GM23248 (cell line): ENCODE results near the gene DYNC2H1.

Experiments used
- EZH2 ChIP-seq: fragments of 200-600 bp; sonication (generic); IDR thresholded peaks from 2 replicates; pipeline ENCODE4 v1.6.1; 2018; ENCODE audit warnings: antibody characterized with exemption, mild to moderate bottlenecking; ENCODE audit not compliant: insufficient read depth, poor library complexity, severe bottlenecking
- EZH2phosphoT487 ChIP-seq: fragments of 200-600 bp; sonication (generic); IDR thresholded peaks from 2 replicates; pipeline ENCODE4 v1.6.1; 2018; ENCODE audit warnings: antibody characterized with exemption, moderate library complexity, mild to moderate bottlenecking, low read depth; ENCODE audit not compliant: insufficient read depth

DNA sequence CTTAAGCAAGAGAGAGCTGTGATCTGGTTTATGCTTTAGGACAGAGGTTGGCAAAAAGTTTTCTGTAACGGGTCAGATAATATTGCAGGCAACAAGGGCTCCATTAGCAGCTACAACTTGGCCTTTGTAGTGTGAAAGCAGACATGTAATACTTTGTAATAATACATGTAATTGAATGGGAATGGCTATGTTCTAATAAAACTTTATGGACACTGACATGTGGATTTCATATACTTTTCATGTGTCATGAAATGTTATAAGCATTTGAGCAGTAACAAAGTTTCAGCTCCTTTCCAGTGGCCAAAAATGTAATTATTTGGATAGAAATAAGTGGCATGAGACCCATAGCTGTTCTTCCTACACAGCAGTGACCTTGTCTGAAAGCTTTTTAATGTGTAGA, 3.1 kb downstream of the DYNC2H1 start:
- TF ChIP-seq EZH2: no peak
- TF ChIP-seq EZH2phosphoT487: no peak
